Measurements from ENCODE around the gene ZSCAN20.

ZSCAN20 gene

DNA sequence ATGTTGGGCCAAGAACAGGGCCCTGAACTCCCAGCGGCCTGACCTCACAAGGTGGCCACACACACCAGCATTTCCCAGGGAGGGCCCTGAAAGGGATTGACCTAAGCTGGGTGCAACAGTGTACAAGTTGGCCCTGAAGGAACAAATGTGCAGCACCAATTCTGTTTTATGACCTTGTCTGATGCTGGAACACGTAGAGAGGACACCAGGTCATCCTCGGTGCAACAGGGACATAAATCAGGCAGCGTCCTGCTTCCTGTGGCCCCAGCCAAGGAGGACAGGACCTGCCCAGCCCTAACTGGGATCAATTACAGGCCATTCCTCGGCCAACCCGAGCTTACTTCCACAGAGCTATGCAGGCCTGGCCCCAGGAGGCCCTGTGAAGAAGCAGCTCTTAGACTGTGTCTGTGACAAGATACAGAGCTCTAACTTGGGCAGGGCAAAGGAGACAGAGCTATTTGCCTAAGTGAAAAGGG lies 28.7 kb upstream of the ZSCAN20 start:
- no peak for DNase-seq

DNA sequence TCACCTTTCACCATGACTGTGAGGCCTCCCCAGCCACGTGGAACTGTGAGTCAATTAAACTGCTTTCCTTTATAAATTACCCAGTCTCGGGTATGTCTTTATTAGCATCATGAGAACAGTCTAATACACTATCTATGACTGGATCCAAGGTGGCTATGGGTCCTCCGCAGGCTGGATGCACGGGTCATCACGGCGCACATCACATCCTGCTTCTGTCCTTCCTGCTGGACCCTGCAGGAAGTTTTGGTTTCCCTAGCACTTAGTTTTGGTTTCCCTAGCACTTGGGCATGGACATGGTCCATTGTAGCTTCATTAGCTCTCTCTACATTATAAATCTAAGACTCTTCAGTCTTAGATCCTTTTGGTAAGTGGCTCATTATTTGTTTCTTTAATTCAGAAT lies 27.3 kb upstream of the ZSCAN20 start:
- DNase-seq = no peak

DNA sequence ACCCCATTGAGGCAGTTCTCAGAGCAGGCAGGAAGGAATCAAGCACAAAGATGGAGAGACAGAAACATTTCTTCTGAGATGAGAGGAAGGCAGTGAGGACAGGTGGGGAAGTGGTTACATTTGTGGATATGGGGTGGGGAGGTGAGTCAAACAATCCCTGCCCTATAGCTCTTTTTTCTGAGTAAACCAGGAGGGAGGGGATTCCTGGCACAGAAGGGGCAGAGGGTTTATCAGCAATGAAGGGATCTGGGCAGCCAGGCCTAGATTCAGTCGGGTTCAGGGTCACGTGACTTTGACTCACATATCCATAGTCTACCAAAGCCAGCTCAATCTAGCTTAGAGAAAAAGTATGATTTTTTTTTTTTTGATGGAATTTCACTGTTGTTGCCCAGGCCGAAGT lies 25.9 kb upstream of the ZSCAN20 start:
- DNase-seq = no peak

DNA sequence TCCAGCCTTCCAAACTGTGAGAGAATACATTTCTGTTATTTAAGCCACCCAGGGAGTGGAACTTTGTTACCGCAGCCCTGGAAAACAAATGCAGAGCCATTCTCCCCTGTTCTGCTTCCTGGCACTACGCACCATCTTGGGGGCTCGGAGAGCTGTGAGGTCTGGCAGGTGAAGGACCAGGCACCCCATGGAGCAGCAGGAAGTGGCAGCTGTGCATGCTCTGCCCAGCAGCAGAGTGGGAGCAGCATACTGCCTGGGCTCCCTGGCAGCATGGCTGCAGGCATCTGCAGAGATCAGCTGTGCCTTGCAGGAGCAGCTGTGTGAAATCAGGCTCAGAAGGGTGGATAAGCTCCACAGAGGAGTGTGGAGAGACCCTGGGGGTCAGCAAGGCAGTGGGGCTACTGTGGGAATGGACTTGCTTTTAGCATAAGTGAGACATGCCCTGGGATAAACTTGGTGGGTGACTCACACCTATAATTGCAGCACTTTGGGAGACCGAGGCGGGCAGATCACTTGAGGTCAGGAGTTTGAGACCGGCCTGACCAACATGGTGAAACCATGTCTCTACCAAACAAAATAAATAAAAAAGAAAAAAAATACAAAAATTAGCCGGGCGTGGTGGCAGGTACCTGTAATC lies 17.7 kb upstream of the ZSCAN20 start:
- no peak for DNase-seq

DNA sequence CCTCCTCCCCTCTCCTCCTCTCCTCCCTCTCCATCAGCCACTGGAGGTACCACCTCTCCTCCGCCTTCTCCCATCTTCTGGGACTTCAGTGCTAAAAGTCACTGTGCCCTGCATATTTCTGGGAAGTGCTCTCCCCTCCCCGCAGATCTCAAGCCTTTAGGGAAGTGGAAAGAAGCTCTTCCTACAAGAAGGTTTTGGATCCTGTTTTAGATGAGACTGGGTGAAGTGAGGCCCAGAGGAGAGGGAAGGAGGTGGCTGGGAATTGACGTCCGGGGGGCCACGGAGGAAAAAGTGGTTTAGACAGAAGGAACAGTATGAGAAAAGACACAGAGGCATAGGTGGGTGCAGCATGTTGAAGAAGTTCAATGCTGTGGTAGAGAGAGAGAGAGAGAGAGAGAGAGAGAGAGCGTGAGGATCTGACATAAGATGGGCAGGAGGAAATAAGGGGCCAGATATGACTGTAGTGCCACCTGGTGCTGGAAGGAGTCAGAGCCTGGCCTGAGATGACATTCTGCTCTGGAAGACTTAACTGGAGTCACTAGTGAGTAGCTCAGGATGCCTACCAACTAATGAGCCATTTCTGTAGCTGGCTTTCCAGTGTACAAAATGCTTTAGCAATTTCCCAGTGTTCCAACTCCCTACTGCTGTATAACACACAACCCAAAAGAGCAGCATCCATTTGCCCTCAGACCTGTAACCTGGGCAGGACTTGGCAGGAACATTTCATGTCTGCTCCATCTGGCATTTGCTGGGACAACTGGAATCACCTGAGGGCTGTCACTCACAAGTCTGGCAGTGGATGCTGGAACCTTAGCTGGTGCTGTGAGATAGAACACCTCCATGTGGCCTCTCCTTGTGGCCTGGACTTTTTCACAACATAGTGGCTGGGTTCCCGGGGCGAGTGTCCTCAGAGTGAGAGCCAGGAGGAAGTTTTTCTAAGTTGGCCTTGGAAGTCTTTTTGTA lies 16.6 kb upstream of the ZSCAN20 start:
- DNase-seq = no peak

DNA sequence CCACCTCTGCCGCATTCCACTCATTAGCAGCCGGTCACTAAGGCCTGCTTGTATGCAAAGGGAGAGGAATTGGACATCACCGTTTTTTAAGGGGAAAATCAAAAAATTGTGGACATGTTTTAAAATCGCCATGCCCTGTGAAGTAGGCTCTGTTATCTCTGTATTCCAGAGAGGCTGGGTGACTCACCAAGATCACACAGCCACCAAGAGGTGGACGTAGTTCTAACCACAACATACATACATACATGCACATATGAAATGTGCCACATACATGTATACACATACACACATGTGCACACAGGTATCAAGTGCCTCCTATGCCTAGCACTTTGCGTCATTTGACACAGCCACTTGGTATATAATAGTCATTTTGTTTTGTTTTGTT lies 16.0 kb upstream of the ZSCAN20 start:
- DNase-seq = no peak

DNA sequence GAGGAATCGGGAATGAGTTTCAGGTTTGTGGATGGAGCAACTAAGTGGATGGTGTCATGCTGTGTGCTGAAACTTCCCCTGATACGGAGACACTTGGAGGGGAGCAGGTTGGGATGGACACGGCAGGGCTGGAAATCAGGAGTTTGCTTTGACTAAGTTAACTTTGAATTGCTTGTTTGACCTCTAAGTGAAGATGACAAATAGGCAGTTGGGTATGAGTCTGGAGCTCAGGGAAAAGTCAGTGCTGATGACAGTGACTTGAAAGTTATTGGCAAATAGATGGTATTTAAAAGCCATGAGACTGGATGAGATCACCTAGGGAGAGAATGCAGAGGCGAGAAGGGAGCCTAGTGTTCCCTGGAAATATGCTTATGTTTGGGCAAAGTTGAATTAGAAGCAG lies 12.8 kb upstream of the ZSCAN20 start:
- DNase-seq = no peak

DNA sequence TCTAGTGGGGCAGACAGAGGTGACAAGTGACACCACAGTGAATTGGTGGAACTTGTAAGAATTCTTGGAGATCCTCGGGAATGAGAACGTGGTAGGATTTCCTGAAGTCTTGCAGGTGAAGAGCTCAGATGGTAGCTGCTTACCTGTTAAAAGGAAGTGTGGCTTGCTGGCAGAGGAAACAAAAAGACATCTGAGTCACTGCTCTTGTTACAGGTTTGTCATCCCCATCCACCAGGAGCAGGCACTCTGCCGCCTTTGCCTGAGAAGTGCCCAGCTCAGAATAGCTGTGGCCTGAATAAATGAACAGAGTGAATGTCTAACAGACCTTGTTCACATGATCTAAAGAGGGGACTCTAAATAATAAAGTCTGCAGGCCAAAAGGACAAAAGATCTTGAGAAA lies 12.3 kb upstream of the ZSCAN20 start:
- no peak for DNase-seq

DNA sequence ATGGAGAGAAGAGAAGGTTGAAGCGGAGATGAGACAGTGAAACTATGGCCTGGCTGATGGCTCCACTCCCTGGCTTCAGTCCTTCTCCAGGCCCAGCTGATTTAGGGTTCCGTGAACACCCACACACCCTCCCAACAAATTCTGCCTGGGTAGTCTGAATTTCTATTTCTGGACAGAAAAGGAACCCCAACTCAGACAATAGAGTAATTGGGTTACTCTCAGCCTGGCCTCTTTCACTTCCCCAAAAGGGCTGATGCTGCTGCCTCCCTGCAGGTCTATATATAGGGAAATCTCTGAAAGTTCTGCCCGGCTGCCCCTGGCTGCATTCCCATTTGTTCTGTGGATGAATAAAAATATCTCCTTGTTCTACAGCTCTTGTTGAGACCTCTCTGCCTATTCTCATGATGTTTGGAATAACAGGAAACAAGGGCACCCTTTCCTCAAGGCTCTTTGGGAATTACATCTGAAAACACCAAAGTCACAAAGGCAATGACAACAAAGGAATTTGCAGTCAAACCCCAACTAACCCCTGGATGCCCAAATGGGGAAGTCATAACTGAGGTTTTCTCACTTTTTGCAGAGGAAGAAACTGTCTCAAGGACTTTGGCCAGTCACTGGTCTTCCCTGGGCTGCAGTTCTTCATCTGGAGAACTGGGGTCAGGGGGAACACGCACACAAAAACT lies 11.4 kb upstream of the ZSCAN20 start:
- no peak for DNase-seq

DNA sequence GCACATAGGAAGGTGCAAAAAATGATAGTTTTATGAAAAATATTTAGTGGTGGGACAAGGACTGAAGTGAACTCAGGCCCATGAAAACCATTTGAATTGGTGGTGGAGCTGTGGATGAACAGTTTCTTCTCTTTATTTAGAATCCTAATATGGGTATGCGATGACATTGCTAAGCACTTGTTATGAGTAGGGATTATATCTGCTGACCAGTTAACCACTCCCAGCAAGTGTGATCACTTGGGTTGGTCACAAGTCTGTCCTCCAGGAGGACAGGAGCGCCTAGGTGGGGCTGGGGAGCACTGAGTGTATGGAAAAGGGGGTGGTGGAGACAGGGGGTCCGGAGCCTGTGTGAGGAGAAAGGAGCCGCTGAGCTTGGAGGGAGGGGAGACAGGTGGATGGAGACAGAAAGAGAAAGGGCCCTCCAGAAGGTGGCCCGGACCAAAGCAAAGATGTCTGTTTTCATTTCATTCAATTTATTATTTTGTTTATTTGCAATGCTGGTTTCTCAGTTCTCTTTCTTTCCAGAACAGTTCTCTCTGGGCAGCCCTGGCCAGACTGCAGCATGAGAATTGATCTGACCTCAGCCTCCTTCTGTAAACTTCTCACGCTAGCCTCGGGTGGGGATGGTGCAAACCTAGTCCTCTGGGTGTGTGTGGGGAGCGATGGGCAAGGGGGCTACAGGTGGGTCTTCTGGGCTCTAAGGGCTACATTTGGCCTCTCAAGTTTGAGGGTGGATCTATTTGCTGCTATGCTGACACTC lies 9.9 kb upstream of the ZSCAN20 start:
- DNase-seq = no peak

DNA sequence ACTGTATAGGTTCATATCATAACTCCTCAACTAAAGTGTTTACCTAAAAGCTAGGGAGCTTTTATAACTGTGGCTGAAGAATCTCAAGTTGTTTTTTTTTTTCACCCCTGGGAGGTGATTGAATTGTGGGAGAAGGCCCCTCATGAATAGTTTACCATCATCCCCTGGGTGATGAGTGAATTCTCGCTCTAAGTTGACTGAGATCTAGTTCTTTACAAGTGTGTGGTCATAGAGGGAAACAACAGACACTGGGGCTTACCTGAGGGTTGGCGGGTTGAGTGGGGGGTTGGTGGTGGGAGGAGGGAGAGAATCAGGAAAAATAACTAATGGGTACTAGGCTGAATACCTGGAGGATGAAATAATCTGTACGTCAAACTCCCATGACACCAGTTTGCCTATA lies 7.9 kb upstream of the ZSCAN20 start:
- no peak for DNase-seq

DNA sequence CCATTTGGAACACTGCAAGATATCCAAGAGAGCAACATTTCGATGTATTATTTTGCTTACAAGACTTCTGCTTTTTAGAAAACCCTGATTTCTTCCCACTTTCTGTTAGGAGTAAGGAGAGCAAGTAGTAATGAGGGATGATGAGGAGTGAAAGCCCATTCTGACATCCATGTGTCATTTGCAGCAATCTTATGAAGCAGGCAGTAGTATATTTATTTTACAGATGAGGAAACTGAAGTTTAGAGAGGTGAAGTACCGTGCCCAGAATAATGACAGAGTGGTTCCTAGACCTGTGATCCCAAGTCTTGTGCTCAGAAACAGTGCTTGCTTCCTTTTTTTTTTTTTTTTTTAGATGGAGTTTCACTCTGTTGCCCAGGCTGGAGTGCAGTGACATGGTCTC lies 7.1 kb upstream of the ZSCAN20 start:
- no peak for DNase-seq

DNA sequence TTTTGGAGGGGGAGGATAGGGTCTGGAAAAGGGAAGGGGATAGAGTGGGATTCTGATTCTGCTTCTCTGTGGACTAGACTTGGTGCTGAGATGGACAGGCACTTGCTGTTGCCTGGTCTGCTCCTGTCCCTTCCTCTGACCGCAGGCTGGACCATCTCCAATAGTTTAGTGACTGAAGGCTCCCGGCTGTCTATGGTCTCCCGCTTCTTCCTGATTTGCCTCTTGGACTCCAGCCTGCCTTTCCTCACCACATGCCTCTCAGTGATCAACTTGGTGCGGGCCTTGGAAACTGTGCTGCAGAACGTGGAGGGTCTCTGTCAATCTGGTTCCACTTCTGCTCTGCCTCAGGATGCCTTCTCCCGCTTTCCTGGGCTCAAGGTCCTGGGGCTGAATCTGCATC lies 6.3 kb upstream of the ZSCAN20 start:
- no peak for DNase-seq

DNA sequence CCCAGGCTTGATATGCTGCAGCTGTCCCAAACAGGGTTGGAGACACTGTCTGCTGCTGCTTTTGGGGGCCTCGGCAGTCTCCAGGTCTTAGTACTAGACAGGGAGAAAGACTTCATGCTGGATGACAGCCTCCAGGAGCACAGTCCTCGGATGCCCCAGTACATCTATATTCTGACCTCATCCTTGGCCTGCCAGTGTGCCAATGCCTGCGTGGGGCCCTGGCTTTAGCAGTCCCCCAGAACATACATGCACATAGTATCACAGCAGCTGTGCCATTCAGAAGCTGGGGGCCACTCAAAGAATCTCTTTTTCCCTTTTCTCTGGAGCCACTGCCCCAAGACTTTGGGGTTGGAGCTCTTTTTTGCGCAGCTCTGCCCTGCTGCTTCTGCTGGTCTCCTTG lies 4.4 kb upstream of the ZSCAN20 start:
- no peak for DNase-seq

DNA sequence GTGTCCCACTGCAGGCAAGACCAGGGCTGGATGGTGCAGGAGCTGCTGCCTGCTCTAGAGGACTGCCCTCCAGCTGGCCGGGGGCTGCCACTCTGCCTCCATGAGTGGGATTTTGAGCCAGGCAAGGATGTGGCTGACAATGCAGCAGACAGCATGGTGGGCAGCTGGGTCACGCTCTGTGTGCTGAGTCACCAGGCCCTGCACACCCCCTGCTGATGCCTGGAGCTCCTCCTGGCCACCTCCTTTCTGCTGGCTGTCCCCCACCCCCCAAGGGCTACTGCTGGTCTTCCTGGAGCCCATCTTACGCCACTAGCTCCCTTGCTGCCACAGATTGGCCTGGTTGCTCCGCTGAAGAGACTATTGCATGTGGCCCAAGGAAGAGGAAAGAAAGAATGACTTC lies 3.9 kb upstream of the ZSCAN20 start:
- DNase-seq = no peak

DNA sequence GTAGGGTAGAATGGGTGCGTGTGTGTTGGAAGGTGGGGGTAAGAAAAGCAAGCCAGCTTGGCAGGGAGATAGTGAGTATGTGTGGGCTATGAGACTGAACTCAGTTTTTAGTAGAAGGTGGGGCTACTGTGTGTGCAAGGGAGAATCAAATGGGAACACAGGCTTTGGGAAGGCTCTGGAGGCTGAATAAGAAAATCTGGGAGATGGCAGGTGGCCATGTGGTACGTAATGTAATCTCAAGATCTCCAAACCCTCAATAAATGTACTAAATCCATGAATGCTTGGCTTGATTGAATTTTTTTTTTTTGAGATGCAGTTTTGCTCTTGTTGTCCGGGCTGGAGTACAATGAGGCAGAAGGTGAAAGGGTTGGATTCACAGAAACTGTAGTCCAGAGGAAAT lies 3.5 kb upstream of the ZSCAN20 start:
- no peak for DNase-seq

DNA sequence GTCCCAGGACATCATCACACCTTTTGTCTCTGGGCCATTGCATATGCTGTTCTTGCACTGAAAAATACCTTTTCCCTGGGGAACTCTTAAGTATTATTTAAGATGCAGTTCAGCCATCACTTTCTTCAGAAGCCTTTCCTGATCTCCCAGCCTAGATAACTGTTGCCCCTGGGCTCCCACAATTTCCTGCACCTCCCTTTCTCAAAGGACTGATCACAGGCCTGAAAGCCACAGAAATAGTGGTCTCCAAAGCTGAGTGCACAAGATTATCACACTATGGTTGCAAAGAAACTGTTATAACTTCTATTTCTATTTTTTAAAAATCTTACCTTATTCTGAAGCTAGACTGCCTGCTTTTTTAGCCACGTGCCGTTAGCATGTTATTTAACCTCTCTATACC lies 2.8 kb upstream of the ZSCAN20 start:
- DNase-seq = no peak

DNA sequence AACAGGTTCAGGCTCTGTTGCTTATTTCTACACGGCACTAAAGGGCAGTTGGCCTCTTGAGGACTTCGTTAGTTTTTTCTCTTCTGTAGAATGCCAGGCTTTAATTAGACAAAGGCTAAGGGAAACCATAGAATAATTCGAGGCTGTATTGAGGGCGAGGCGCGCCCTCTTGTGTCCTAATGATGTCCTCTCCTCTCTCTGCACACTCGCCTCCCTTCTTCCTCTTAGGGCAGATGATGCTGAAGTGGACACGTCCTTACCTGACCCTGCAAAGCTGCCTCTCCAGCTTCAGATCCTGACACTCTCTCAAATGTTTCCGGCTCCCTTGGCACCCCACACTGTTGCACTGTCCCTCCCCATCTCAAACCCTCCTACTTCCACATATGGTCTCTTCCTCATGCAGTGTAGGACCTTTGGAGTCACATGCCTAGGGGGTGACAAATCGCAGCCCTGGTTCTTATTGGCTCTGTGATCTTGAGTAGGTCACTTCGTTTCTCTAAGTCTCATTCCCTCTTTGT lies 1.9 kb upstream of the ZSCAN20 start:
- DNase-seq = peak; percentile 56

DNA sequence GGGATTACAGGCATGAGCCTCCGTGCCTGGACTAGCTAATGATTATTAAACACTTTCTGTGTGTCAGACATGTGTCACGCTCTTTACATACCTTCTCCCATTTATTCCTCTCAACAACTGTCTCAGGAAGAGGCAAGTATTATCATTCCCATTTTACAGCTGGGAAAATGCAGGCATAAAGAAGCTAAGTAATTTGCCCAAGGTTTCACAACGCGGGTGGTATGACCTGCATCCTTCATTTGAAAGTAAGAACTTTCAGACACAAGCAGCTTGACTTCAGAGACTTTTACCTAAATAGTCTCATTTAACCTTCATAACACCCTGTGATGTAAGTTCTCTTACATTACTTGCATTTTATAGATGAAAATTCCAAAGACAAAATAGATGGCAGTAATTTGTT lies 1.0 kb upstream of the ZSCAN20 start:
- DNase-seq = no peak

DNA sequence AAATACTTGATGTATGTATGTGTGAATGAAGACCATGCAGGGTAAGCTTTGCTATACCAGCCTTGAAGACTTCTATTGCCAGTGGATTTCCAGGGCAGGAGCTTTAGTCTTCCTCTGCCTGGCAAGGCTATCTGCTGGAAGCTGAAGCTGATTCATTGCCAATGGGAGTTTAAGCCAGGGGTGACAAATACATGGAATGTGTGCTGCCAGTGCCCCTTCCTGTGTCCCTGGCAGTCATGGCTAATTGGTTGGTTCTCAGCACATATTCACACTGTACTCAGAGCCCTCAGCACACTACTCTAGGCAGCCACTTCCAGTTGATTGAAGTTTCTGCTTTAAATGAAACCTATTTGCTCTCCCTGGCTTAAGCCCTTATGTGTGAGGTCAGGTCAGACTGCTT lies 1.5 kb downstream of the ZSCAN20 start:
- no peak for DNase-seq

DNA sequence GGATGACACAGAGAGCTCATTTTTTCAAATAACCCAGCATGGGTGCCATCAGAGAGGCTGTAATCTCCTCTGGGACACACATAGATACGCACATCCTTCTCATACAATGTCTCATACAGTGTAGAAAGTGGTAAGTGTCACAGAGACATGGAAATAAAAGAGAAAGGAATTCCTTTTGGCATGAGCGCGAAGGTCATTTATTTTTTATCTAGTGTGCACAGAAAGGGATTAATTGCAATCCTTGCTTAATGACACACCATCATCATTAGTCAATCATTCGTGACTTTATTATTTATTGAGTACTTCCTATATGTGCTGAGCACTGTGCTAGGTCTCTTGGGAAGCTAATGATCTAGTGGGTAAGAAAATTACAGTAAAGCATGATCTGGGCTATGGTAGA lies 5.0 kb downstream of the ZSCAN20 start:
- no peak for DNase-seq

DNA sequence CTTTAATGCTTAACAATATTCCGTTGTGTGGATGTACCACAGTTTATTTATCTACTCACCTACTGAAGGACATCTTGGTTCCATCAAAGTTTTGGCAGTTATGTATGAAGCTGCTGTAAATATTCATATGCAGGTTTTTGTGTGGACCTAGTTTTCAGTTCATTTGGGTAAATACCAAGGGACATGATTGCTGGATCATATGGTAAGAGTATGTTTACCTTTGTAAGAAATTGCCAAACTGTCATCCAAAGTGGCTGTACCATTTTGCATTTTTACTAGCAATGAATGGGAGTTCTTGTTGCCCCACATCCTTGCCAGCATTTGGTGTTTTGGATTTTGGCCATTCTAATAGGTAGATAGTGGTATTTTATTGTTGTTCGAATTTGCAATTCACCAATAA lies 10.0 kb downstream of the ZSCAN20 start:
- DNase-seq = no peak

DNA sequence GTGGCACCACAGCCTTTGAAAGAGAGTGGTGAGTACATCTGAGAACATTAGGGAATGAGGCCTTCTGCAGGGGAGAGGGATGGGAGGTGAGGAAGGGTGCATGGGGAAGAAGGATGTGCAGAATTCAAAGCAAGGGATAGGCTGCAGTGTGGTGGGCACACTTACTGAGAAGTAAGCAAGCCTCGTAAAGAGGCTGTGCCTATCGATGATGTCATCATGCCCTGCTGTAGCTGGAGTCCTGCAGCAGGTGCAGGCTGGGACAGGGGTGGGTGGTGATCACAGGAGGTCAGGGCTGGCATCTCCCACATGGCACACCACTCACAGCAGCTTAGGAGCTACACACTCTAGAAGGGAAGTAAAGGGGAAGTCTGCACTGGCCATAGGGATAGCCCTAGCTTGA lies 16.2 kb downstream of the ZSCAN20 start:
- no peak for DNase-seq

Measured in stimulated activated CD4-positive, alpha-beta T cell treated with anti-CD3 and anti-CD28 coated beads, Interleukin-4, amount 100 ng/mL, for 1 hour (primary cell).